Adrenal gland (tissue), 12 donors: ENCODE results near the gene CYP11A1. TPM values are rescaled to one million over a fixed set of nuclear protein-coding genes. Genes with fewer than 3 reads are reported as not detected.

ENCODE experiments used
- DNase-seq, 7 donors: peaks; one replicate each; pipeline ENCODE4 v3.0.0-alpha.2; 2019 to 2020
- H3K27ac ChIP-seq, 5 donors: fragments of 200-600 bp; sonication (generic) in 4 of 5; 1 replicate in 3 of 5; 2 replicates in 2 of 5; pipeline versions ENCODE4 v1.5.1 to v1.8.0; 2016 to 2020; ENCODE audit warnings: mild to moderate bottlenecking in 1 of 5
- H3K27me3 ChIP-seq: fragments of 200-600 bp; 2 replicates; pipeline ENCODE4 v1.8.0; 2021
- H3K36me3 ChIP-seq, 2 donors: fragments of 200-600 bp; replicated peaks in 1 of 2; 1 replicate in 1 of 2; 2 replicates in 1 of 2; pipeline versions ENCODE4 v1.5.1 to v1.8.0; 2018 to 2022
- H3K4me1 ChIP-seq, 2 donors: fragments of 200-600 bp; replicated peaks in 1 of 2; 1 replicate in 1 of 2; 2 replicates in 1 of 2; pipeline versions ENCODE4 v1.5.1 to v1.8.0; 2018 to 2021
- H3K4me3 ChIP-seq, 4 donors: fragments of 200-600 bp; sonication (generic) in 3 of 4; one replicate each; pipeline ENCODE4 v1.5.1; 2016 to 2018
- H3K9me3 ChIP-seq, 3 donors: fragments of 200-600 bp; sonication (generic) in 1 of 3; replicated peaks in 1 of 3; 1 replicate in 2 of 3; 2 replicates in 1 of 3; pipeline versions ENCODE4 v1.5.1 to v1.8.0; 2016 to 2021
- CTCF ChIP-seq, 6 experiments: fragments of 450-650 bp in 4 of 6; fragments of 200-600 bp in 2 of 6; sonication (generic) in 1 of 6; IDR thresholded peaks; 1 replicate in 5 of 6; 2 replicates in 1 of 6; pipeline versions ENCODE4 v1.5.1 to v1.8.0; 2016 to 2021; ENCODE audit warnings: antibody characterized with exemption in 6 of 6, mild to moderate bottlenecking in 2 of 6, moderate library complexity in 1 of 6
- POLR2A ChIP-seq, 2 donors: fragments of 450-650 bp; IDR thresholded peaks; one replicate each; pipeline ENCODE4 v1.6.1; 2017; ENCODE audit warnings: antibody characterized with exemption in 2 of 2, mild to moderate bottlenecking in 2 of 2, moderate library complexity in 1 of 2
- WGBS, 4 donors: extraction: QIAGEN DNeasy Blood & Tissue Kit in 2 of 4; methylation state at CpG; one replicate each; pipeline versions ENCODE4 v1.1.5 to v1.1.7; 2013 to 2017; 5-methylcytosine and 5-hydroxymethylcytosine counted together
- intact Hi-C, 2 donors: fragments of 100-400 bp; cut with DNase I; formaldehyde crosslinking; loops; one replicate each; pipeline versions ENCODE4 v1.14.1 to v1.15.0; 2022 to 2023
- polyA plus RNA-seq, 3 donors: library from polyadenylated mRNA; stranded (reverse); fragments of 200-250 nt in 2 of 3; fragments of 350-450 nt in 1 of 3; fragmentation: Illumina TruSeq in 1 of 3; extraction: RNeasy Lipid Tissue Mini Kit (QIAGEN cat#74804) in 1 of 3; gene quantifications; one replicate each; pipeline ENCODE4 v1.2.3, GENCODE V29; 2013 to 2014
- total RNA-seq, 9 donors: library from RNA; depleted of rRNA in 4 of 9; stranded (reverse); fragments of >200 nt in 4 of 9; fragments of 120-200 nt in 1 of 9; fragmentation: NEBNext Ultra II Directional in 1 of 9; extraction: Animal tissue kit (Norgen Biotek cat#: 25700) in 1 of 9; gene quantifications; one replicate each; pipeline versions ENCODE4 v1.1.0 to v1.2.4, GENCODE V29; 2013 to 2023
- donor health status: healthy with polysubstance abuse.
- donor health status: Bipolar disorder and iron deficiency.
- donor health status: DM: yes; HTN: yes; CAD: no.
- donor health status: DM: no; HTN: no; CAD: no.
- donor health status: DM: no; HTN: no; CAD: no.
- donor health status: DM: yes; HTN: yes; CAD: no.

The CYP11A1 gene
- total and polyA plus RNA-seq, 12 donors, result 233 to 5,219 (median 1,366) TPM

- H3K4me1 ChIP-seq, result peaks cover 10 to 16% of the 10 kb centered on the region in 2 donors
- H3K27me3 ChIP-seq, result no peaks in the 10 kb centered on the region
- no peak for TF ChIP-seq CTCF (IDR thresholded peaks at IDR 0.05)
- intact Hi-C loops, result no loop called here
- peak overlapping the region in 1 of 5 donors; percentile 22 for H3K27ac ChIP-seq
- DNase-seq, result no peak
- H3K9me3 ChIP-seq, result no peaks in the 10 kb centered on the region
- no peak overlapping the region for H3K4me3 ChIP-seq
- H3K36me3 ChIP-seq, result no peaks in the 10 kb centered on the region
- WGBS, 4 donors, result 69 to 83% (median 77%) methylated on average over 7 to 13 of the region's 13 CpGs
Measured at GRCh38 chr15:74316141-74316540, 51.3 kb downstream of the CYP11A1 start.

GRCh38 chr15:74315626-74316025 lies 51.8 kb downstream of the CYP11A1 start:
- Histone ChIP-seq H3K4me3 (no peak overlapping the region), H3K4me1 (peaks cover 10 to 16% of the 10 kb centered on the region in 2 donors), H3K9me3 (no peaks in the 10 kb centered on the region), H3K27ac (peak overlapping the region in 1 of 5 donors; percentile 22), H3K27me3 (no peaks in the 10 kb centered on the region), H3K36me3 (no peaks in the 10 kb centered on the region)
- DNase-seq, result no peak
- 58 to 81% (median 65%) methylated on average over 5 of the region's 5 CpGs for WGBS, 4 donors
- TF ChIP-seq CTCF (IDR thresholded peaks at IDR 0.05) (no peak), POLR2A (IDR thresholded peaks at IDR 0.05) (no peak)
- intact Hi-C loops, result no loop called here

GRCh38 chr15:74314795-74315438 lies 52.5 kb downstream of the CYP11A1 start:
- intact Hi-C loops, result loop anchor here (5.0 kb wide), 3 partner anchors 253 to 343 kb away; no protein-coding TSS in a partner anchor
- H3K4me3 ChIP-seq, result no peak overlapping the region
- DNase-seq, result no peak
- WGBS, 4 donors, result 56 to 74% (median 68%) methylated on average over 8 to 13 of the region's 13 CpGs
- H3K36me3 ChIP-seq, result no peaks in the 10 kb centered on the region
- H3K27ac ChIP-seq, result peak overlapping the region in 1 of 5 donors; percentile 22
- no peaks in the 10 kb centered on the region for H3K9me3 ChIP-seq
- H3K27me3 ChIP-seq, result no peaks in the 10 kb centered on the region
- TF ChIP-seq POLR2A (IDR thresholded peaks at IDR 0.05), result no peak
- TF ChIP-seq CTCF (IDR thresholded peaks at IDR 0.05), result no peak
- H3K4me1 ChIP-seq, result peaks cover 9 to 10% of the 10 kb centered on the region in 2 donors

- Histone ChIP-seq H3K27ac (no peak overlapping the region), H3K4me1 (no peaks in the 10 kb centered on the region), H3K36me3 (no peaks in the 10 kb centered on the region), H3K4me3 (no peak overlapping the region), H3K9me3 (no peaks in the 10 kb centered on the region), H3K27me3 (no peaks in the 10 kb centered on the region)
- 70 to 98% (median 79%) methylated on average over 7 of the region's 7 CpGs for WGBS, 4 donors
- TF ChIP-seq CTCF (IDR thresholded peaks at IDR 0.05), result no peak
- TF ChIP-seq POLR2A (IDR thresholded peaks at IDR 0.05), result no peak
- intact Hi-C loops, result loop anchor here (5.0 kb wide), 3 partner anchors 252 to 342 kb away; no protein-coding TSS in a partner anchor
- DNase-seq, result no peak
Measured at GRCh38 chr15:74313889-74314288, 53.6 kb downstream of the CYP11A1 start.
